PC-9 (cell line): ENCODE measurements around the gene CIAO3.

ENCODE experiments used
- CTCF ChIP-seq: fragments of 200-600 bp; sonication (generic); conservative IDR thresholded peaks from 2 replicates; pipeline ENCODE4 v1.6.1; 2017; ENCODE audit warnings: mixed run types, antibody characterized with exemption, mild to moderate bottlenecking, moderate library complexity
- EZH2 ChIP-seq: fragments of 200-600 bp; sonication (generic); IDR thresholded peaks from 2 replicates; pipeline ENCODE4 v1.8.0; 2017; ENCODE audit warnings: antibody characterized with exemption, low read depth

GRCh38 chr16:740459-740763, 386 bp downstream of the CIAO3 start:
- TF ChIP-seq EZH2 = no peak
- TF ChIP-seq CTCF = no peak
